CD4-positive, alpha-beta memory T cell (primary cell): ENCODE data around the gene ZNF385C. TPM values are rescaled to one million over a fixed set of nuclear protein-coding genes. Genes with fewer than 3 reads are reported as not detected.

Experiments used
- CTCF ChIA-PET: fragments of 350-600 bp; sonication (Branson Sonifier 250); formaldehyde crosslinking; loops from one replicate; lab custom pipeline; 2021; ENCODE audit warnings: inconsistent platforms; ENCODE audit not compliant: partially characterized antibody; lab: Charles Lee
- POLR2A ChIA-PET: fragments of 350-600 bp; sonication (Branson Sonifier 250); formaldehyde crosslinking; loops from one replicate; lab custom pipeline; 2021; ENCODE audit not compliant: partially characterized antibody; lab: Charles Lee
- DNase-seq, 5 donors: peaks; one replicate each; pipeline versions ENCODE4 v3.0.0 to v3.0.0-alpha.2; 2020 to 2022; ENCODE audit warnings: mixed read lengths in 1 of 5
- H3K27ac ChIP-seq: one replicate; pipeline ENCODE4 v1.7.0; 2013; ENCODE audit warnings: low read depth, low read length
- H3K27me3 ChIP-seq: 2 replicates; pipeline ENCODE4 v1.7.0; 2013; ENCODE audit warnings: mild to moderate bottlenecking, low read length, moderate library complexity; ENCODE audit not compliant: insufficient read depth
- H3K36me3 ChIP-seq: 2 replicates; pipeline ENCODE4 v1.7.0; 2013; ENCODE audit warnings: mild to moderate bottlenecking, low read length, moderate library complexity; ENCODE audit not compliant: insufficient read depth
- H3K4me1 ChIP-seq: 2 replicates; pipeline ENCODE4 v1.7.0; 2013; ENCODE audit warnings: mild to moderate bottlenecking, low read length, moderate library complexity; ENCODE audit not compliant: insufficient read depth
- H3K4me3 ChIP-seq, 2 donors: one replicate each; pipeline ENCODE4 v1.7.0; 2013; ENCODE audit warnings: low read length in 2 of 2, mild to moderate bottlenecking in 1 of 2
- H3K9me3 ChIP-seq, 2 donors: one replicate each; pipeline ENCODE4 v1.7.0; 2013; ENCODE audit warnings: low read length in 2 of 2, control low read depth in 1 of 2; ENCODE audit not compliant: control insufficient read depth in 1 of 2
- H3K27ac Mint-ChIP-seq, 7 donors: one replicate each; pipeline ENCODE4 v1.8.0; 2020 to 2021; ENCODE audit warnings: mixed read lengths in 7 of 7, mild to moderate bottlenecking in 6 of 7, inconsistent platforms in 3 of 7, moderate library complexity in 3 of 7
- H3K27me3 Mint-ChIP-seq, 2 donors: one replicate each; pipeline ENCODE4 v1.8.0; 2020 to 2021; ENCODE audit warnings: mixed read lengths in 2 of 2
- H3K36me3 Mint-ChIP-seq, 2 donors: one replicate each; pipeline ENCODE4 v1.8.0; 2020 to 2021; ENCODE audit warnings: mixed read lengths in 2 of 2, inconsistent platforms in 1 of 2, mild to moderate bottlenecking in 1 of 2
- H3K4me1 Mint-ChIP-seq, 4 donors: one replicate each; pipeline ENCODE4 v1.8.0; 2020 to 2021; ENCODE audit warnings: mixed read lengths in 4 of 4, mild to moderate bottlenecking in 1 of 4
- H3K4me3 Mint-ChIP-seq, 8 donors: one replicate each; pipeline ENCODE4 v1.8.0; 2020 to 2021; ENCODE audit warnings: mixed read lengths in 8 of 8, mild to moderate bottlenecking in 7 of 8, moderate library complexity in 6 of 8, inconsistent platforms in 3 of 8
- H3K9me3 Mint-ChIP-seq, 8 donors: one replicate each; pipeline ENCODE4 v1.8.0; 2020 to 2021; ENCODE audit warnings: mixed read lengths in 8 of 8, mild to moderate bottlenecking in 5 of 8, inconsistent platforms in 3 of 8, moderate library complexity in 1 of 8
- intact Hi-C: fragments of 100-400 bp; cut with micrococcal nuclease; formaldehyde crosslinking; loops from one replicate; pipeline ENCODE4 v1.15.1; 2023
- polyA plus RNA-seq, 2 donors: library from polyadenylated mRNA; unstranded; fragments of 300-500 nt; fragmentation: Illumina TruSeq; gene quantifications; one replicate each; pipeline ENCODE4 v1.2.3, GENCODE V29; 2021
- total RNA-seq, 2 experiments: library from RNA; stranded (reverse); gene quantifications; one replicate each; pipeline ENCODE4 v1.2.3, GENCODE V29; 2021

The ZNF385C gene
- total and polyA plus RNA-seq, 4 experiments from 2014 or later, result 0.36 TPM; not detected in 3

GRCh38 chr17:42101513-42102292, 3.4 kb upstream of the ZNF385C start:
- Mint-ChIP-seq H3K4me1 (peaks cover 2 to 12% (median 7%) of the 10 kb centered on the region in 4 donors), H3K27me3 (peaks cover 2 to 8% of the 10 kb centered on the region in 2 donors), H3K27ac (no peak overlapping the region), H3K36me3 (peaks cover 0 to 4% of the 10 kb centered on the region in 2 donors), H3K4me3 (no peak overlapping the region), H3K9me3 (no peaks in the 10 kb centered on the region)
- H3K4me1 ChIP-seq, result peaks cover 7% of the 10 kb centered on the region
- peaks cover 7% of the 10 kb centered on the region for H3K36me3 ChIP-seq
- H3K9me3 ChIP-seq, result no peaks in the 10 kb centered on the region
- no peak overlapping the region for H3K27ac ChIP-seq
- H3K4me3 ChIP-seq, result no peak overlapping the region
- ChIA-PET CTCF (interaction anchor here (0.7 to 2.5 kb wide), 9 partner anchors 9 to 83 kb away, joined by 3 to 20 read pairs (median 4); partner anchors contain the start of genes DHX58 and NKIRAS2), POLR2A (interaction anchor here (1.1 to 2.9 kb wide), 2 partner anchors 10 to 135 kb away, joined by 4 to 9 read pairs; partner anchors contain the start of genes CNP and DHX58)
- DNase-seq, result peak in 4 of 5 donors; percentile 32 to 49 (median 37)
- intact Hi-C loops, result no loop called here
- H3K27me3 ChIP-seq, result peaks cover 6% of the 10 kb centered on the region

GRCh38 chr17:42098730-42099399, 592 bp upstream of the ZNF385C start:
- H3K9me3 Mint-ChIP-seq, result no peaks in the 10 kb centered on the region
- peak overlapping the region in 1 of 8 donors; percentile 25 for H3K4me3 Mint-ChIP-seq
- H3K4me3 ChIP-seq, result no peak overlapping the region
- H3K4me1 Mint-ChIP-seq, result peaks cover 2 to 8% (median 7%) of the 10 kb centered on the region in 4 donors
- peaks cover 2 to 20% of the 10 kb centered on the region in 2 donors for H3K27me3 Mint-ChIP-seq
- H3K36me3 Mint-ChIP-seq, result no peaks in the 10 kb centered on the region
- H3K36me3 ChIP-seq, result no peaks in the 10 kb centered on the region
- H3K27ac ChIP-seq, result no peak overlapping the region
- intact Hi-C loops, result no loop called here
- H3K9me3 ChIP-seq, result no peaks in the 10 kb centered on the region
- peak overlapping the region in 2 of 7 donors; percentile 23 to 89 for H3K27ac Mint-ChIP-seq
- no peak for DNase-seq
- ChIA-PET POLR2A (interaction anchor here (2.8 kb wide), 1 partner anchor 14 kb away, joined by 14 read pairs; the partner anchor contains the start of gene DHX58), CTCF (interaction anchor here (1.0 to 1.7 kb wide), 2 partner anchors 19 to 31 kb away, joined by 3 to 9 read pairs; no protein-coding TSS in a partner anchor)
- H3K4me1 ChIP-seq, result peaks cover 7% of the 10 kb centered on the region
- H3K27me3 ChIP-seq, result peaks cover 6% of the 10 kb centered on the region

GRCh38 chr17:42096360-42097111, 1.7 kb downstream of the ZNF385C start:
- ChIA-PET CTCF (interaction anchor here (0.6 to 2.6 kb wide), 5 partner anchors 29 to 89 kb away, joined by 3 to 8 read pairs (median 3); no protein-coding TSS in a partner anchor), POLR2A (interaction anchor here (2.8 kb wide), 1 partner anchor 16 kb away, joined by 14 read pairs; the partner anchor contains the start of gene DHX58)
- H3K4me1 ChIP-seq, result peaks cover 7% of the 10 kb centered on the region
- Mint-ChIP-seq H3K27ac (no peak overlapping the region), H3K9me3 (no peaks in the 10 kb centered on the region), H3K4me3 (peak overlapping the region in 1 of 8 donors; percentile 22), H3K27me3 (peaks cover 2 to 21% of the 10 kb centered on the region in 2 donors), H3K36me3 (no peaks in the 10 kb centered on the region), H3K4me1 (peaks cover 2 to 8% (median 7%) of the 10 kb centered on the region in 4 donors)
- H3K9me3 ChIP-seq, result no peaks in the 10 kb centered on the region
- peaks cover 6% of the 10 kb centered on the region for H3K27me3 ChIP-seq
- DNase-seq, result no peak
- H3K27ac ChIP-seq, result no peak overlapping the region
- no peak overlapping the region for H3K4me3 ChIP-seq
- intact Hi-C loops, result no loop called here
- H3K36me3 ChIP-seq, result no peaks in the 10 kb centered on the region

GRCh38 chr17:42094375-42095069, 3.8 kb downstream of the ZNF385C start:
- no peak overlapping the region for H3K27ac ChIP-seq
- peaks cover 7% of the 10 kb centered on the region for H3K4me1 ChIP-seq
- Mint-ChIP-seq H3K27ac (no peak overlapping the region), H3K4me1 (peaks cover 2 to 8% (median 7%) of the 10 kb centered on the region in 4 donors), H3K27me3 (peaks cover 3 to 28% of the 10 kb centered on the region in 2 donors), H3K36me3 (no peaks in the 10 kb centered on the region), H3K9me3 (no peaks in the 10 kb centered on the region), H3K4me3 (no peak overlapping the region)
- POLR2A ChIA-PET, result no interaction called here
- H3K27me3 ChIP-seq, result peaks cover 6% of the 10 kb centered on the region
- intact Hi-C loops, result no loop called here
- no peaks in the 10 kb centered on the region for H3K9me3 ChIP-seq
- no peak for DNase-seq
- CTCF ChIA-PET, result interaction anchor here (0.7 kb wide), 1 partner anchor 514 kb away, joined by 3 read pairs; no protein-coding TSS in a partner anchor
- H3K4me3 ChIP-seq, result no peak overlapping the region
- no peaks in the 10 kb centered on the region for H3K36me3 ChIP-seq

GRCh38 chr17:42092939-42093338, 5.3 kb downstream of the ZNF385C start:
- peaks cover 6% of the 10 kb centered on the region for H3K27me3 ChIP-seq
- ChIA-PET POLR2A (no interaction called here), CTCF (no interaction called here)
- H3K27ac Mint-ChIP-seq, result no peak overlapping the region
- no peaks in the 10 kb centered on the region for H3K36me3 ChIP-seq
- peaks cover 7 to 30% of the 10 kb centered on the region in 2 donors for H3K27me3 Mint-ChIP-seq
- H3K9me3 ChIP-seq, result no peaks in the 10 kb centered on the region
- peaks cover 0 to 6% (median 5%) of the 10 kb centered on the region in 4 donors for H3K4me1 Mint-ChIP-seq
- intact Hi-C loops, result no loop called here
- no peaks in the 10 kb centered on the region for H3K9me3 Mint-ChIP-seq
- no peaks in the 10 kb centered on the region for H3K36me3 Mint-ChIP-seq
- no peak overlapping the region for H3K27ac ChIP-seq
- no peak overlapping the region for H3K4me3 Mint-ChIP-seq
- H3K4me3 ChIP-seq, result no peak overlapping the region
- DNase-seq, result no peak
- H3K4me1 ChIP-seq, result peaks cover 4% of the 10 kb centered on the region

- Histone ChIP-seq H3K4me3 (no peak overlapping the region), H3K36me3 (no peaks in the 10 kb centered on the region), H3K9me3 (no peaks in the 10 kb centered on the region), H3K27me3 (no peaks in the 10 kb centered on the region), H3K27ac (no peak overlapping the region), H3K4me1 (no peaks in the 10 kb centered on the region)
- H3K36me3 Mint-ChIP-seq, result no peaks in the 10 kb centered on the region
- H3K27ac Mint-ChIP-seq, result no peak overlapping the region
- H3K9me3 Mint-ChIP-seq, result no peaks in the 10 kb centered on the region
- H3K4me3 Mint-ChIP-seq, result no peak overlapping the region
- intact Hi-C loops, result no loop called here
- H3K27me3 Mint-ChIP-seq, result peaks cover 6 to 19% of the 10 kb centered on the region in 2 donors
- no peak for DNase-seq
- POLR2A ChIA-PET, result interaction anchor here (1.5 kb wide), 1 partner anchor 22 kb away, joined by 5 read pairs; the partner anchor contains the start of gene DHX58
- CTCF ChIA-PET, result interaction anchor here (0.8 to 1.6 kb wide), 3 partner anchors 17 to 63 kb away, joined by 3 to 5 read pairs (median 4); no protein-coding TSS in a partner anchor
- H3K4me1 Mint-ChIP-seq, result no peaks in the 10 kb centered on the region
These were observed 7.1 kb downstream of the ZNF385C start for GRCh38 chr17:42090964-42091790.
